Spleen (tissue), 7 donors: ENCODE results near the gene PCGF5.

Experiments used
- CTCF ChIP-seq, 11 experiments: fragments of 200-600 bp in 7 of 11; fragments of 450-650 bp in 4 of 11; sonication (generic) in 4 of 11; IDR thresholded peaks in 8 of 11; conservative IDR thresholded peaks in 3 of 11; 1 replicate in 7 of 11; 2 replicates in 4 of 11; pipeline versions ENCODE4 v1.4.0 to v1.8.0; 2016 to 2021; ENCODE audit warnings: antibody characterized with exemption in 11 of 11, inconsistent platforms in 4 of 11, mild to moderate bottlenecking in 1 of 11
- POLR2A ChIP-seq, 3 donors: fragments of 450-650 bp; IDR thresholded peaks; one replicate each; pipeline ENCODE4 v1.5.1; 2017; ENCODE audit warnings: antibody characterized with exemption in 3 of 3, mild to moderate bottlenecking in 1 of 3
- POLR2AphosphoS5 ChIP-seq, 3 donors: sonication (generic); formaldehyde crosslinking; IDR thresholded peaks; one replicate each; pipeline ENCODE4 v1.5.1; 2017; ENCODE audit warnings: antibody characterized with exemption in 3 of 3
- donor health status: DM: no; HTN: no; CAD: no; lungs with moderate emphysema.
- donor health status: DM: no; HTN: no; CAD: no.
- donor health status: DM: no; HTN: no; CAD: no.

- TF ChIP-seq CTCF (IDR thresholded peaks at IDR 0.05 in 8 of 11, conservative IDR thresholded peaks at IDR 0.05 in 3 of 11) = no peak
- TF ChIP-seq POLR2AphosphoS5 (IDR thresholded peaks at IDR 0.05) = no peak
- TF ChIP-seq POLR2A (IDR thresholded peaks at IDR 0.05) = no peak
Measured at GRCh38 chr10:91299999-91300575, 79.6 kb downstream of the PCGF5 start.
